ENCODE measurements around the gene ADAMTS4.

The ADAMTS4 gene

GRCh38 chr1:161201836-161202712, 3.2 kb upstream of the ADAMTS4 start, which contains the start of gene NDUFS2:
Gene NDUFS2, plus strand, starts transcription at chr1:161202367. Its CDS starts 19 bp downstream, at chr1:161202386.
- H3K9me3 ChIP-seq (ENCODE audit: insufficient read depth, low read length, severe bottlenecking), result no peaks in the 10 kb centered on the region
- H3K27ac ChIP-seq (ENCODE audit: low read length), result peak within 1 kb of the TSS; percentile 93
- peak; percentile 98 for DNase-seq
- peak within 1 kb of the TSS; percentile 65 for H3K4me2 ChIP-seq (ENCODE audit: insufficient read depth, low read length)
- peak; percentile 99 for ATAC-seq (ENCODE audit: insufficient read depth, low read depth)
- no peaks in the 10 kb centered on the region for H4K20me1 ChIP-seq (ENCODE audit: insufficient read depth, low read length)
- no peak for TF ChIP-seq EZH2 (IDR thresholded peaks at IDR 0.05; ENCODE audit: borderline replicate concordance, low read depth, low read length, severe bottlenecking)
- peak; percentile 43 for TF ChIP-seq CTCF (IDR thresholded peaks at IDR 0.05; ENCODE audit: borderline replicate concordance, extremely low read depth, low read length, poor library complexity, severe bottlenecking)
- peak within 1 kb of the TSS; percentile 90 for H3K9ac ChIP-seq (ENCODE audit: low read depth, low read length)
- H2AFZ ChIP-seq (ENCODE audit: low read depth, low read length), result peak within 1 kb of the TSS; percentile 90
- H3K4me1 ChIP-seq (ENCODE audit: insufficient read depth, low read length), result peaks cover 30% of the 10 kb centered on the region
- peaks cover 34% of the 10 kb centered on the region for H3K36me3 ChIP-seq (ENCODE audit: insufficient read depth, low read length)
- peak within 1 kb of the TSS; percentile 93 for H3K4me3 ChIP-seq (ENCODE audit: low read depth in 1 of 2, low read length in 2 of 2)
- peaks cover 35% of the 10 kb centered on the region for H3K79me2 ChIP-seq (ENCODE audit: insufficient read depth, low read length)
- H3K27me3 ChIP-seq (ENCODE audit: insufficient read depth, low read length, poor library complexity), result no peaks in the 10 kb centered on the region

GRCh38 chr1:161200992-161201835, 2.4 kb upstream of the ADAMTS4 start:
- H3K4me1 ChIP-seq (ENCODE audit: insufficient read depth, low read length), result peaks cover 30% of the 10 kb centered on the region
- peaks cover 26% of the 10 kb centered on the region for H3K36me3 ChIP-seq (ENCODE audit: insufficient read depth, low read length)
- H3K79me2 ChIP-seq (ENCODE audit: insufficient read depth, low read length), result peaks cover 35% of the 10 kb centered on the region
- peak overlapping the region; percentile 65 for H3K4me2 ChIP-seq (ENCODE audit: insufficient read depth, low read length)
- H3K27me3 ChIP-seq (ENCODE audit: insufficient read depth, low read length, poor library complexity), result no peaks in the 10 kb centered on the region
- H3K4me3 ChIP-seq (ENCODE audit: low read depth in 1 of 2, low read length in 2 of 2), result peak overlapping the region; percentile 18 to 93; a peak in 3 of 4 replicates
- TF ChIP-seq EZH2 (IDR thresholded peaks at IDR 0.05; ENCODE audit: borderline replicate concordance, low read depth, low read length, severe bottlenecking), result no peak
- TF ChIP-seq CTCF (IDR thresholded peaks at IDR 0.05; ENCODE audit: borderline replicate concordance, extremely low read depth, low read length, poor library complexity, severe bottlenecking), result no peak
- H4K20me1 ChIP-seq (ENCODE audit: insufficient read depth, low read length), result no peaks in the 10 kb centered on the region
- peak overlapping the region; percentile 79 for H2AFZ ChIP-seq (ENCODE audit: low read depth, low read length)
- ATAC-seq (ENCODE audit: insufficient read depth, low read depth) (no peak), DNase-seq (no peak)
- H3K27ac ChIP-seq (ENCODE audit: low read length), result peak overlapping the region; percentile 93
- H3K9me3 ChIP-seq (ENCODE audit: insufficient read depth, low read length, severe bottlenecking), result no peaks in the 10 kb centered on the region
- peak overlapping the region; percentile 90 for H3K9ac ChIP-seq (ENCODE audit: low read depth, low read length)

- Histone ChIP-seq H3K27ac (ENCODE audit: low read length) (no peak overlapping the region), H3K4me2 (ENCODE audit: insufficient read depth, low read length) (no peak overlapping the region), H3K9me3 (ENCODE audit: insufficient read depth, low read length, severe bottlenecking) (no peaks in the 10 kb centered on the region), H3K79me2 (ENCODE audit: insufficient read depth, low read length) (peaks cover 31% of the 10 kb centered on the region), H3K27me3 (ENCODE audit: insufficient read depth, low read length, poor library complexity) (no peaks in the 10 kb centered on the region), H4K20me1 (ENCODE audit: insufficient read depth, low read length) (no peaks in the 10 kb centered on the region), H3K36me3 (ENCODE audit: insufficient read depth, low read length) (peaks cover 21% of the 10 kb centered on the region), H3K4me1 (ENCODE audit: insufficient read depth, low read length) (peaks cover 30% of the 10 kb centered on the region), H3K4me3 (ENCODE audit: low read depth in 1 of 2, low read length in 2 of 2) (no peak overlapping the region), H3K9ac (ENCODE audit: low read depth, low read length) (no peak overlapping the region), H2AFZ (ENCODE audit: low read depth, low read length) (peak overlapping the region; percentile 79; the same call in 1 of the 2 replicates)
- TF ChIP-seq CTCF (IDR thresholded peaks at IDR 0.05; ENCODE audit: borderline replicate concordance, extremely low read depth, low read length, poor library complexity, severe bottlenecking) (no peak), EZH2 (IDR thresholded peaks at IDR 0.05; ENCODE audit: borderline replicate concordance, low read depth, low read length, severe bottlenecking) (no peak)
- DNase-seq (no peak), ATAC-seq (ENCODE audit: insufficient read depth, low read depth) (no peak)
Observed at GRCh38 chr1:161200421-161200991, 1.7 kb upstream of the ADAMTS4 start.
